Activated effector memory CD4-positive, alpha-beta T cell treated with Interleukin-2 at 50 U/mL for 16 hours (primary cell): Measurements from ENCODE around the gene FGF7.
"Not testable (repeated sequence)": the region's sequence is repeated elsewhere in the genome, so short reads cannot be mapped to it uniquely, and the experiment has no call there.

ENCODE experiments used
- DNase-seq: peaks from one replicate; pipeline ENCODE4 v3.0.0-alpha.2; 2020

FGF7 gene

GRCh38 chr15:49423021-49423420 is at the start of gene FGF7:
Gene FGF7 (plus strand): TSS chr15:49423242. CDS start chr15:49424298, 1,056 bp downstream.
- no peak for DNase-seq

DNA sequence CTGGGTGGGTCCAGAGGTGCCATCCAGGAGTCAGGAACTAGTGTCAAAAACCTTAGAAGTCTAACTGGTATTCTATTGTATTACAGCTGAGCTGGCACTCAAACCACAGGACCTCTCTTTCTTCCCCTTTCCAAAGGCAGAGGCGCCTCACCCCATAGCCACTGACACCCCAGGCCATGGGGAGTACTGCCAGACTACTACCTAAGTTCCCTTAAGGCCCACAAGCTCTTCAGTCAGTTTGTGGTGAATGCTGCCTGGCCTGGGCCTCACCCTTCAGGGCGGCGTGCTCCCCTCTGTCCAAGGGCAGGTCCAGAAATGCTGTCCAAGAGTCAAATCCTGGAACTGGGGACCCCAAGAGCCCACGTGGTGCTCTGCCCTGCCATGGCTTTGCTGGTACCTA is 43.0 kb upstream of the FGF7 start:
- no peak for DNase-seq

- DNase-seq, result no peak
These were observed 42.1 kb upstream of the FGF7 start for GRCh38 chr15:49380912-49381311.

DNA sequence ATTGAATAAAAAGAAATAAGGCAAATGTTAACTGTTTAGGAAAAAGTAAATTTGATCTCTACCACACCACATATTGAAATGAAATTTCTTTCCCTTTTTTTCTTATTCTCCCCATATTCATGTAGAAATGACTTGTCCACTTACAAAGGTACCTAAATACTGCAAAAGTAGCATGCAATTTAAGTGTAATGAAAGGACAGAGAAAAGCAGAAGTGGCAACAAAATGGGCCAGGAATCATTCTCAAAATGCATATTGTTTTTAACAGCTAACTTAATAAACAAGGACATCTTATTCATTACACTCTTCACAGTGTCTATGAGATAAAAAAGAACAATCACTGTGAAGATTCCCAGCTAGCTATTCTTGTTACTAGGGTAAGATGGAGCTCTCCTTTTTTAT is 40.6 kb upstream of the FGF7 start:
- no peak for DNase-seq

- no peak for DNase-seq
These were observed 39.8 kb upstream of the FGF7 start for GRCh38 chr15:49383266-49383665.

DNA sequence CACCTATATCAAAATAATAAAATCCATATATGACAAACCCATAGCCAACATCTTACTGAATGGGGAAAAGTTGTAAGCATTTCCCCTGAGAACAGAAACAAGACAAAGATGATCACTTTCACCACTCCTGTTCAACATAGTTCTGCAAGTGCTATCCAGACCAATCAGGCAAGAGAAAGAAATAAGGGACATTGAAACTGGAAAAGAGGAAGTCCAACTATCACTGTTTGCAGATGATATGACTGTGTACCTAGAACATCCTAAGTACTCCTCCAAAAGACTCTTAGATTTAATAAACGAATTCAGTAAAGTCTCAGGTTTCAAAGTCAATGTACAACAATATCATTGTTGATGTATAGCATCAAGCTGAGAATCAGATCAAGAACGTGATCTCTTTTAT is 35.6 kb upstream of the FGF7 start:
- DNase-seq, result no peak

GRCh38 chr15:49402515-49403296 is 20.3 kb upstream of the FGF7 start:
- DNase-seq, result not testable (repeated sequence)

- DNase-seq, result no peak
These were observed 16.5 kb upstream of the FGF7 start for GRCh38 chr15:49406352-49407118.

DNA sequence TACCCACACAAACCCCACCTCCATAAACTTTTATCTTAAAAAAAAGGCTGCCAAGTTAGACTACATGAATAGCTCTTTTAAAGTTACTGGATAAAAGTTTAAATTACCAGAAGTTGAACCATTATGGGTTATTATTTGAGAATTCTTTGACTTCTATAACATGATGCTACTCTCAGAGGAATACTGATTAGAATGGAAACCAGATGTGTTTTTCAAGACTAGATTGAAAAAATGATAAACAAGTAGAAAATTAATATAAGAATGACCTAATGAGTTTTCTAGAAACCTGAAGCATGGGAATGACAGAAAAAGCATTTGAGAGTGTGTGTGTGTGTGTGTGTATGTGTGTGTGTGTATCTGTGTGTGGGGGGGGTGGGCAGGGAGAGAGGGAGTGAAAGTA is 12.4 kb upstream of the FGF7 start:
- DNase-seq, result no peak

DNA sequence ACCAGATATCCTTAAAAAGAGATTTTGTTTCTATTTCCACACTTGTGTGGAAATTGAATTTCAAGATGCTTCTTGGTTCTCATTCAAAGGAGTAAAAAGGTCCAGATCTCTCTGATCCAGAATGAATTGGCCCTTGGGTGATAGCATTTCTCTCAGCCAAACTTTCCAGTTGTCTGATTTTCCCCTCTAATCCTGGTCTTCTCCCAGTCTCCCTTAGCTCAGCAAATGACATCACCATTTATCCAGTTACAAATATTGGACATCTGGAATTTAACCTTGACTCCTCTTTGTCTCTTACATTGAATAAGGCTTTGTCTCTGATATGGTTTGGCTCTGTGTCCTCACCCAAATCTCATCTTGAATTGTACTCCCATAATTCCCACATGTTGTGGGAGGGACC is 10.2 kb upstream of the FGF7 start:
- no peak for DNase-seq

- DNase-seq, result no peak
These were observed 7.9 kb upstream of the FGF7 start for GRCh38 chr15:49415149-49415548.

- no peak for DNase-seq
These were observed 7.4 kb upstream of the FGF7 start for GRCh38 chr15:49415638-49416037.

DNA sequence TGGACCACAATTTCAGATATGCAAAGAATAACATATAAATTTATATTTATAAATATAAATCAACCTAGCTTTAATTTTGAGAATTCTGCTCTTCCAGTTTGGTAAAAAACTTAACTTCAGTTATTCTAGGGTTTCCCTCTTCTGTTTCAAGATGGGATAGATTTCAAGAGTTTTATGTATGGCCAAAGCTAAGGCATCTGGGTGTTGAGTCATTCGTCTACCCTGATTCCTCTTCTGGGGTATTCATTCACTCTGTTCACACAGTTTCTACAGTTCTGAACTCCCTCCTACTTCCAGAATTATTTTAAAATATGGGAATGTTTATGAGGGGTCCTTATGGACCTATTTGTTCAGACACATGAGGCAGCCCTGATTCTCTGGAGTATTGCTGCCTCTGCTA is 4.2 kb upstream of the FGF7 start:
- no peak for DNase-seq

- DNase-seq, result no peak
These were observed 1.1 kb upstream of the FGF7 start for GRCh38 chr15:49421991-49422390.

GRCh38 chr15:49423901-49424550 is 984 bp downstream of the FGF7 start:
- DNase-seq, result no peak

GRCh38 chr15:49424954-49425353 is 1.9 kb downstream of the FGF7 start:
- no peak for DNase-seq

- no peak for DNase-seq
These were observed 4.3 kb downstream of the FGF7 start for GRCh38 chr15:49427372-49427771.

DNA sequence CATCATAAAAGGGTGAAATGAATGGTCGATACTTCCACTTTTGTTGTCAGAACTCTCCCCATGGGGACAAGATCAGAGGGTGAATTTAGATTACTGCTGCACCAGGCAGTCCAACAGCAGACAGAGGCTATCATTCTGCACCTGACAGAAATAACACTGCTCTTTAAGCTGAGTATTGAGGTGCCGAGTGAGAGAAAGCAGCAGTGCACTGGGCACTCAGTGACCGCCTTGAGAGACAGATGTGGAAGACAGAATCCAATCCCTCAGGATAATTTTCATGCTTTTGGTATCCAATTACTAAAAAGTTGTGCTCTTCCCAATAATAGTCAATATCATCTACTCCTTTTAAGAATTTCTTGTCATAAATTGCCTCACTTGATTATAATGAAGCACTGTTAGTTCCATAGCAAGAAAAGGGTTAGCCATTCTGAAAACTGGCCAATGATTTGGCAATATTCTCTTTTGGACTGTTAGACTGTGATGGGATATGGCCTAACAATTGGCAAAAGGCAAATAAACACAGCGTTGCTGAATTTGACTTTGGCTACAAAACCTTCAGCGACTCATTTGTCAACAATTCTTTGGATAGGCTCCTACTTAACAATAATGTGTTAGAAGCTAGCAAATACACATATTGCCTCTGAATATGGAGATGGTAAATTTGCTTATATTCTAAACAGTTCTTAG is 5.5 kb downstream of the FGF7 start:
- no peak for DNase-seq

GRCh38 chr15:49430046-49430445 is 7.0 kb downstream of the FGF7 start:
- DNase-seq, result no peak

DNA sequence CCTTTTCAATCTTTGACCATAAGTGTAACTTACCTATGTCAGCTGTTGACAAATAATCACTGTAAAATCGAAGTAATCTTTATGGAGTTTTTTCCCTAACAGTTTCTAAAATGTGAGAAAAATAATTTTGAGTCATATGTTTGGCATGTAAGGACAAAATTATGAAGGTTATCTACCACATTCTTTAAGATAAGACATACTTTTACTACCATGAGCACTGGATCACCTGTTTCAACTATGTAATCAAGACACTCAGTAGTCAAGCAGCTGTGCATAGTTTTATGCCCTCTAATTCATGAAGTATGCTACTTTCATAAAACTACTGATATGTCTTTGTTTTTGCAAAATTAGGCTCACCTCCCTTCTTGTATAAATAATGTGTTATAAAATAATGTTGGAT is 12.1 kb downstream of the FGF7 start:
- DNase-seq, result no peak

DNA sequence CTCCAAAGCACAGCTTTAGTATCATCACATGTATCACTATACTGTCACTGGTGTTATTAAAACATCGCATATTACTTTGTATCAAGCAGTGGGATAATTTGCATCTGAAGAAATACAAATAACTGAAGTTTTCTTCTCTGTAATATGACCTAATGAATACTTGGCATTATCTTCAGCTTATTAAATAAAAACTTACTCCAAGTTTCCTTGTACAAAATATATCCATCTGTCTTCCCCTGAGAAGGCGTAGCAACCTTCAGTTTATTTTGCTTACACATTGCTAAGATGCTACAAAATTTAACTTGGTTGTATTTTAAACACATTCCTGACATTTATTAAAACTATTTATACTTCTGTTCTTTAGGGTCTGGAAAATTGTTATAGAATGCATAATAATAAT is 13.7 kb downstream of the FGF7 start:
- no peak for DNase-seq

DNA sequence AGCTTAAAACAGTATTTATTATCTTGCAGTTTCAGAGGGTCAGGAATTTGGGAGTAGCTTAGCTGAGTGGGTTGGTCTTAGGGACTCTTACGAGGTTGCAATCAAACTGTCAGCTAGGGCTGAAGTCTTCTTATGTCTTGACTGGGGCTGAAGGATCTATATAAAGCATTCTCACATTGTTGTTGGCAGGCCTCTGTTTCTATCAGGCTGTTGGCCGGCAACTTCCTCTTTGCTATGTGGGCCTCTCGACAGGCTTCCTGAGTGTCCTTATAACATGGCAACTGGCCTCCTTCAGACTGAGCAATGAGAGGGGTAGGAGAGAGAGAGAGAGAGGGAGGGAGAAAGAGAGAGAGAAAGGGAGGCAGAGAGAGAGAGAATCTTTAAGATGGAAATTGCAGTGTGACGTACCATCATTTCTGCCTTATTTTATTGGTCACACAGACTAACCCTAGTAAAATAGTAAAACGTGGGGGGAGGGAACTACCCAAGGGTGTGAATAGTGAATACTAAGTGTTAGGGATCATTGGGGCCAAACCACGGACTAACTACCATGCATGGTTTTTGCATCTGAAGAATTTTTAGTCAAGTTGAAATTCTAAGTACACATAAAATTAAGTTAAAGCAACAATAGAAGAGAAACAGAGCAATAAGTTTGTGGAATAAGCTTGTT is 16.1 kb downstream of the FGF7 start:
- no peak for DNase-seq
